SK-N-MC (cell line): Measurements from ENCODE around the gene CYP24A1.
A peak's percentile ranks its signal among the peaks of the same experiment; 100 is the strongest.

Experiments
- DNase-seq: peaks from one replicate; pipeline ENCODE4 v3.0.0-alpha.2; 2011; ENCODE audit warnings: low read depth, low spot score
- H3K27ac ChIP-seq: fragments of 200-600 bp; sonication (generic); 2 replicates; pipeline ENCODE4 v1.5.1; 2016; ENCODE audit warnings: mixed run types
- H3K36me3 ChIP-seq: fragments of 200-600 bp; sonication (generic); 2 replicates; pipeline ENCODE4 v1.6.1; 2017; ENCODE audit warnings: antibody characterized with exemption, low read length, mixed read lengths; ENCODE audit not compliant: insufficient read depth
- H3K4me3 ChIP-seq: fragments of 200-600 bp; sonication (generic); 2 replicates; pipeline ENCODE4 v1.5.1; 2016
- H3K9ac ChIP-seq: fragments of 200-600 bp; sonication (generic); 2 replicates; pipeline ENCODE4 v1.8.0; 2017; ENCODE audit warnings: mixed run types, mixed read lengths; ENCODE audit not compliant: insufficient read length
- H3K9me3 ChIP-seq: fragments of 200-600 bp; sonication (generic); 2 replicates; pipeline ENCODE4 v1.6.1; 2017; ENCODE audit warnings: low read depth, mild to moderate bottlenecking, antibody characterized with exemption, low read length, moderate library complexity, mixed read lengths
- EZH2 ChIP-seq: fragments of 200-600 bp; sonication (generic); IDR thresholded peaks from one replicate; pipeline ENCODE4 v1.6.1; 2017; ENCODE audit warnings: antibody characterized with exemption
- FOXP2 ChIP-seq: optimal IDR thresholded peaks from 2 replicates; pipeline ENCODE3; 2011; ENCODE audit warnings: mild to moderate bottlenecking, moderate library complexity; ENCODE audit not compliant: insufficient read depth; ENCODE audit errors: extremely low read length, control extremely low read depth
- POLR2AphosphoS5 ChIP-seq: IDR thresholded peaks from 2 replicates; pipeline ENCODE4 v1.6.1; 2012; ENCODE audit warnings: mild to moderate bottlenecking, low read depth, low read length, borderline replicate concordance

Gene CYP24A1

GRCh38 chr20:54173653-54174456, at the start of gene CYP24A1:
Gene CYP24A1, minus strand, starts transcription at chr20:54173986. Its CDS starts 407 bp downstream, at chr20:54173579.
- TF ChIP-seq EZH2 (no peak), POLR2AphosphoS5 (no peak), FOXP2 (no peak)
- DNase-seq, result no peak
- peak within 1 kb of the TSS; percentile 85 for H3K4me3 ChIP-seq

GRCh38 chr20:54223285-54223684, 49.5 kb upstream of the CYP24A1 start:
- Histone ChIP-seq H3K9me3 (no peaks in the 10 kb centered on the region), H3K36me3 (peaks cover 5% of the 10 kb centered on the region), H3K4me3 (no peak overlapping the region), H3K9ac (no peak overlapping the region), H3K27ac (no peak overlapping the region)
- DNase-seq, result no peak
- TF ChIP-seq EZH2 (no peak), FOXP2 (no peak), POLR2AphosphoS5 (no peak)

More at GRCh38 chr20:54173653-54174456, at the start of gene CYP24A1:
- Histone ChIP-seq H3K9ac (peak within 1 kb of the TSS; percentile 48), H3K27ac (peak within 1 kb of the TSS; percentile 32; the same call in 1 of the 2 replicates), H3K9me3 (no peaks in the 10 kb centered on the region), H3K36me3 (no peaks in the 10 kb centered on the region)

GRCh38 chr20:54221996-54222890, 48.5 kb upstream of the CYP24A1 start:
- Histone ChIP-seq H3K36me3 (peaks cover 11% of the 10 kb centered on the region), H3K9ac (no peak overlapping the region), H3K9me3 (no peaks in the 10 kb centered on the region), H3K4me3 (no peak overlapping the region), H3K27ac (no peak overlapping the region)
- TF ChIP-seq EZH2, result no peak
- TF ChIP-seq FOXP2, result no peak
- TF ChIP-seq POLR2AphosphoS5, result no peak
- no peak for DNase-seq

- TF ChIP-seq EZH2, result no peak
- no peak for TF ChIP-seq FOXP2
- TF ChIP-seq POLR2AphosphoS5, result no peak
- H3K4me3 ChIP-seq, result no peak overlapping the region
- peaks cover 17% of the 10 kb centered on the region for H3K36me3 ChIP-seq
- no peak overlapping the region for H3K9ac ChIP-seq
- H3K27ac ChIP-seq, result no peak overlapping the region
- DNase-seq, result no peak
- no peaks in the 10 kb centered on the region for H3K9me3 ChIP-seq
Measured at GRCh38 chr20:54221353-54221752, 47.6 kb upstream of the CYP24A1 start.

GRCh38 chr20:54220722-54221121, 46.9 kb upstream of the CYP24A1 start:
- Histone ChIP-seq H3K9ac (no peak overlapping the region), H3K36me3 (peaks cover 23% of the 10 kb centered on the region), H3K27ac (no peak overlapping the region), H3K4me3 (no peak overlapping the region), H3K9me3 (no peaks in the 10 kb centered on the region)
- TF ChIP-seq EZH2, result no peak
- TF ChIP-seq POLR2AphosphoS5, result no peak
- TF ChIP-seq FOXP2, result no peak
- no peak for DNase-seq

GRCh38 chr20:54219751-54220426, 46.1 kb upstream of the CYP24A1 start:
- TF ChIP-seq FOXP2 (no peak), POLR2AphosphoS5 (no peak), EZH2 (no peak)
- Histone ChIP-seq H3K4me3 (no peak overlapping the region), H3K36me3 (peaks cover 32% of the 10 kb centered on the region), H3K9ac (no peak overlapping the region), H3K27ac (no peak overlapping the region), H3K9me3 (no peaks in the 10 kb centered on the region)
- no peak for DNase-seq

- Histone ChIP-seq H3K9ac (peak overlapping the region; percentile 26), H3K4me3 (no peak overlapping the region), H3K36me3 (peaks cover 36% of the 10 kb centered on the region), H3K9me3 (no peaks in the 10 kb centered on the region), H3K27ac (peak overlapping the region; percentile 33)
- no peak for TF ChIP-seq POLR2AphosphoS5
- no peak for TF ChIP-seq EZH2
- no peak for DNase-seq
Measured at GRCh38 chr20:54218470-54218869, 44.7 kb upstream of the CYP24A1 start.

- H3K4me3 ChIP-seq, result no peak overlapping the region
- peaks cover 43% of the 10 kb centered on the region for H3K36me3 ChIP-seq
Measured at GRCh38 chr20:54217762-54218161, 44.0 kb upstream of the CYP24A1 start.

More at GRCh38 chr20:54217762-54218161, 44.0 kb upstream of the CYP24A1 start:
- Histone ChIP-seq H3K27ac (no peak overlapping the region), H3K9ac (no peak overlapping the region), H3K9me3 (no peaks in the 10 kb centered on the region)
- no peak for TF ChIP-seq POLR2AphosphoS5
- no peak for TF ChIP-seq FOXP2
- TF ChIP-seq EZH2, result no peak
- no peak for DNase-seq
